Endothelial cell of umbilical vein (primary cell): Measurements from ENCODE around the gene PPP2R3C. TPM values are rescaled to one million over a fixed set of nuclear protein-coding genes. Genes with fewer than 3 reads are reported as not detected.

ENCODE experiments used
- BruUV-seq: library from RNA; stranded (reverse); fragments of 400-500 nt; replicated peaks from 2 replicates; lab custom pipeline; 2021; lab: Mats Ljungman, UMichigan
- CTCF ChIA-PET: fragments of 300-600, 350-600 bp; sonication (Branson Sonifier 250); formaldehyde crosslinking; loops from one replicate; lab custom pipeline; 2021; ENCODE audit warnings: antibody characterized with exemption, inconsistent platforms; lab: Charles Lee
- POLR2A ChIA-PET: fragments of 300-600, 350-600 bp; sonication (Branson Sonifier 250); formaldehyde crosslinking; loops from one replicate; lab custom pipeline; 2021; ENCODE audit warnings: antibody characterized with exemption, inconsistent platforms; lab: Charles Lee
- DNase-seq: peaks from one replicate; pipeline ENCODE4 v3.0.0-alpha.2; 2011; ENCODE audit warnings: low read depth, low spot score
- FAIRE-seq: peaks from 2 replicates; lab custom pipeline; 2011; peaks lifted over from hg19 to GRCh38; lab: Jason Lieb, UNC
- H2AFZ ChIP-seq: 2 replicates; pipeline ENCODE4 v1.6.0; 2012; ENCODE audit warnings: low read depth, low read length, control low read depth, inconsistent platforms
- H3K27ac ChIP-seq: 2 replicates; pipeline ENCODE4 v1.5.1; 2011; ENCODE audit warnings: low read depth, mild to moderate bottlenecking, control low read depth, low read length, moderate library complexity; ENCODE audit not compliant: insufficient read depth
- H3K27me3 ChIP-seq, 2 experiments: 2 replicates each; pipeline versions ENCODE4 v1.6.0 to v1.6.1; 2011; ENCODE audit warnings: low read length in 2 of 2, mixed read lengths in 1 of 2; ENCODE audit not compliant: control insufficient read depth in 2 of 2, insufficient read depth in 2 of 2
- H3K36me3 ChIP-seq, 2 experiments: 2 replicates in 1 of 2; 3 replicates in 1 of 2; pipeline ENCODE4 v1.5.1; 2011; ENCODE audit warnings: low read length in 2 of 2, mild to moderate bottlenecking in 1 of 2, moderate library complexity in 1 of 2; ENCODE audit not compliant: control insufficient read depth in 2 of 2, insufficient read depth in 2 of 2; ENCODE audit errors: extremely low read depth in 1 of 2
- H3K4me1 ChIP-seq: 3 replicates; pipeline ENCODE4 v1.5.1; 2011; ENCODE audit warnings: mild to moderate bottlenecking, low read length; ENCODE audit not compliant: control insufficient read depth, insufficient read depth; ENCODE audit errors: extremely low read depth
- H3K4me2 ChIP-seq: 2 replicates; pipeline ENCODE4 v1.6.1; 2011; ENCODE audit warnings: low read length, control low read depth, mixed read lengths; ENCODE audit not compliant: insufficient read depth
- H3K4me3 ChIP-seq, 3 experiments: fragments of 200-600 bp in 1 of 3; sonication (generic), shearing (Covaris generic) in 1 of 3; replicated peaks in 1 of 3; 2 replicates each; pipeline ENCODE4 v1.5.1; 2011 to 2016; ENCODE audit warnings: control low read depth in 3 of 3, low read length in 3 of 3, mild to moderate bottlenecking in 2 of 3, inconsistent platforms in 1 of 3, low read depth in 1 of 3, moderate library complexity in 1 of 3; ENCODE audit not compliant: insufficient read depth in 1 of 3
- H3K79me2 ChIP-seq: 2 replicates; pipeline ENCODE4 v1.6.0; 2012; ENCODE audit warnings: low read length, inconsistent platforms; ENCODE audit not compliant: control insufficient read depth, insufficient read depth
- H3K9ac ChIP-seq: replicated peaks from 2 replicates; pipeline ENCODE3; 2011; ENCODE audit warnings: low read length, control low read depth; ENCODE audit not compliant: insufficient read depth; ENCODE audit errors: extremely low read depth
- H3K9me1 ChIP-seq: replicated peaks from 3 replicates; pipeline ENCODE4 v1.6.0; 2011; ENCODE audit warnings: mild to moderate bottlenecking, low read length; ENCODE audit not compliant: control insufficient read depth, insufficient read depth; ENCODE audit errors: extremely low read depth
- H3K9me3 ChIP-seq: replicated peaks from 2 replicates; pipeline ENCODE4 v1.5.1; 2012; ENCODE audit warnings: low read length, inconsistent platforms; ENCODE audit not compliant: control insufficient read depth, insufficient read depth
- H4K20me1 ChIP-seq: replicated peaks from 2 replicates; pipeline ENCODE3; 2011; ENCODE audit warnings: mild to moderate bottlenecking, low read length; ENCODE audit not compliant: control insufficient read depth, insufficient read depth; ENCODE audit errors: extremely low read depth
- CTCF ChIP-seq, 2 donors: IDR thresholded peaks; 1 replicate in 1 of 2; 2 replicates in 1 of 2; pipeline ENCODE4 v1.5.1; 2011; ENCODE audit warnings: low read length in 2 of 2, mild to moderate bottlenecking in 2 of 2, moderate library complexity in 2 of 2, control low read depth in 1 of 2, inconsistent platforms in 1 of 2, low read depth in 1 of 2; ENCODE audit not compliant: insufficient read depth in 1 of 2; ENCODE audit errors: extremely low read depth in 1 of 2
- EZH2 ChIP-seq: IDR thresholded peaks from 2 replicates; pipeline ENCODE4 v1.6.1; 2012; ENCODE audit warnings: borderline replicate concordance, low read depth, mild to moderate bottlenecking, moderate library complexity, low read length, inconsistent platforms; ENCODE audit not compliant: severe bottlenecking
- FOS ChIP-seq: IDR thresholded peaks from 2 replicates; pipeline ENCODE4 v1.6.1; 2011; ENCODE audit warnings: mild to moderate bottlenecking, low read length, moderate library complexity, borderline replicate concordance; ENCODE audit not compliant: insufficient read depth
- GATA2 ChIP-seq: IDR thresholded peaks from 2 replicates; pipeline ENCODE4 v1.7.0; 2011; ENCODE audit warnings: low read depth, mild to moderate bottlenecking, moderate library complexity, mixed read lengths, low read length; ENCODE audit not compliant: insufficient read length, insufficient read depth
- JUN ChIP-seq: IDR thresholded peaks from 2 replicates; pipeline ENCODE4 v1.6.1; 2011; ENCODE audit warnings: borderline replicate concordance, low read depth; ENCODE audit not compliant: insufficient read length, insufficient read depth
- MAX ChIP-seq: IDR thresholded peaks from 2 replicates; pipeline ENCODE4 v1.6.1; 2011; ENCODE audit not compliant: insufficient read depth, insufficient read length
- MYC ChIP-seq: IDR thresholded peaks from one replicate; pipeline ENCODE4 v1.6.1; 2011; ENCODE audit warnings: mild to moderate bottlenecking, low read depth, low read length
- POLR2A ChIP-seq: IDR thresholded peaks from 2 replicates; pipeline ENCODE4 v1.6.1; 2012; ENCODE audit warnings: low read depth, mild to moderate bottlenecking, control low read depth, low read length
- POLR2AphosphoS5 ChIP-seq: IDR thresholded peaks from 2 replicates; pipeline ENCODE4 v1.6.1; 2012; ENCODE audit warnings: low read depth, mild to moderate bottlenecking, control low read depth, low read length, moderate library complexity; ENCODE audit not compliant: insufficient read depth
- dilution Hi-C: fragments of 300-500 bp; cut with MboI; formaldehyde crosslinking; loops from one replicate; pipeline ENCODE4 v1.15.0; 2019; ENCODE audit warnings: low sequenced_read_pairs; ENCODE audit not compliant: extremely low pct_ligation_motif_present
- intact Hi-C: fragments of 100-400 bp; cut with micrococcal nuclease; formaldehyde crosslinking; loops from one replicate; pipeline ENCODE4 v1.10.0; 2022
- polyA plus RNA-seq, 4 experiments: library from polyadenylated mRNA; depleted of rRNA in 3 of 4; stranded (reverse) in 3 of 4; unstranded in 1 of 4; fragments of >200 nt; gene quantifications; 2 replicates each; pipeline versions ENCODE4 v1.2.1 to v1.2.3, GENCODE V29; 2011 to 2012; ENCODE audit warnings: missing spikeins in 1 of 4
- total RNA-seq: library from RNA; stranded (reverse); gene quantifications from 2 replicates; pipeline ENCODE4 v1.2.3, GENCODE V29; 2021

The PPP2R3C gene
- total and polyA plus RNA-seq, 2 donors (not counting 3 experiments of a cell fraction or from before 2014, with no cell fraction given) = 10.2 to 40.6 TPM

- H3K9ac ChIP-seq = no peak overlapping the region
- H3K4me1 ChIP-seq = peaks cover 20% of the 10 kb centered on the region
- FAIRE-seq = no peak
- no TSS peak for BruUV-seq
- no peaks in the 10 kb centered on the region for H3K9me3 ChIP-seq
- ChIA-PET POLR2A (no interaction called here), CTCF (no interaction called here)
- dilution Hi-C loops (no loop called here), intact Hi-C loops (no loop called here)
- DNase-seq = no peak
- no peaks in the 10 kb centered on the region for H3K9me1 ChIP-seq
- no peaks in the 10 kb centered on the region for H3K79me2 ChIP-seq
- H3K27ac ChIP-seq = no peak overlapping the region
- peaks cover 2% of the 10 kb centered on the region for H4K20me1 ChIP-seq
- H3K4me3 ChIP-seq = no peak overlapping the region
- H2AFZ ChIP-seq = no peak overlapping the region
- no peak for TF ChIP-seq CTCF (IDR thresholded peaks at IDR 0.05; ENCODE audit: extremely low read depth in 1 of 2, insufficient read depth in 1 of 2, low read depth in 1 of 2, low read length in 2 of 2)
- TF ChIP-seq FOS = no peak
- TF ChIP-seq EZH2 = no peak
- no peak for TF ChIP-seq GATA2
- no peak for TF ChIP-seq MYC
- H3K27me3 ChIP-seq = no peaks in the 10 kb centered on the region
- no peak overlapping the region for H3K4me2 ChIP-seq
- no peaks in the 10 kb centered on the region for H3K36me3 ChIP-seq
Observed at GRCh38 chr14:35163384-35163783, 41.6 kb upstream of the PPP2R3C start.

- H2AFZ ChIP-seq = no peak overlapping the region
- no peaks in the 10 kb centered on the region for H3K27me3 ChIP-seq
- H3K9ac ChIP-seq = no peak overlapping the region
- H3K4me2 ChIP-seq = no peak overlapping the region
- intact Hi-C loops = no loop called here
- H3K36me3 ChIP-seq = no peaks in the 10 kb centered on the region
- ChIA-PET POLR2A (no interaction called here), CTCF (interaction anchor here (0.8 kb wide), 1 partner anchor 9 kb away, joined by 3 read pairs; no protein-coding TSS in a partner anchor)
- H3K4me3 ChIP-seq = no peak overlapping the region
- no peak overlapping the region for H3K27ac ChIP-seq
- DNase-seq (peak; percentile 28), FAIRE-seq (no peak)
- dilution Hi-C loops = no loop called here
- no peaks in the 10 kb centered on the region for H3K9me1 ChIP-seq
- BruUV-seq = no TSS peak
- no peaks in the 10 kb centered on the region for H3K9me3 ChIP-seq
- no peak for TF ChIP-seq POLR2AphosphoS5
- no peak for TF ChIP-seq MAX
- no peak for TF ChIP-seq CTCF (IDR thresholded peaks at IDR 0.05; ENCODE audit: extremely low read depth in 1 of 2, insufficient read depth in 1 of 2, low read depth in 1 of 2, low read length in 2 of 2)
- no peak for TF ChIP-seq GATA2
- no peak for TF ChIP-seq JUN
- TF ChIP-seq POLR2A = no peak
- TF ChIP-seq EZH2 = no peak
- TF ChIP-seq MYC = no peak
- TF ChIP-seq FOS = no peak
- no peaks in the 10 kb centered on the region for H3K79me2 ChIP-seq
- H4K20me1 ChIP-seq = peaks cover 2% of the 10 kb centered on the region
- H3K4me1 ChIP-seq = peaks cover 24% of the 10 kb centered on the region
Observed at GRCh38 chr14:35161231-35161630, 39.4 kb upstream of the PPP2R3C start.
